Left forelimb (tissue), 1 donor: Measurements from ENCODE around the gene PIK3C2B.
"Not testable (repeated sequence)": the region's sequence is repeated elsewhere in the genome, so short reads cannot be mapped to it uniquely, and the experiment has no call there.

ENCODE experiments used
- DNase-seq: peaks from one replicate; pipeline ENCODE4 v3.0.0-alpha.2; 2018; ENCODE audit warnings: low spot score

PIK3C2B gene

DNA sequence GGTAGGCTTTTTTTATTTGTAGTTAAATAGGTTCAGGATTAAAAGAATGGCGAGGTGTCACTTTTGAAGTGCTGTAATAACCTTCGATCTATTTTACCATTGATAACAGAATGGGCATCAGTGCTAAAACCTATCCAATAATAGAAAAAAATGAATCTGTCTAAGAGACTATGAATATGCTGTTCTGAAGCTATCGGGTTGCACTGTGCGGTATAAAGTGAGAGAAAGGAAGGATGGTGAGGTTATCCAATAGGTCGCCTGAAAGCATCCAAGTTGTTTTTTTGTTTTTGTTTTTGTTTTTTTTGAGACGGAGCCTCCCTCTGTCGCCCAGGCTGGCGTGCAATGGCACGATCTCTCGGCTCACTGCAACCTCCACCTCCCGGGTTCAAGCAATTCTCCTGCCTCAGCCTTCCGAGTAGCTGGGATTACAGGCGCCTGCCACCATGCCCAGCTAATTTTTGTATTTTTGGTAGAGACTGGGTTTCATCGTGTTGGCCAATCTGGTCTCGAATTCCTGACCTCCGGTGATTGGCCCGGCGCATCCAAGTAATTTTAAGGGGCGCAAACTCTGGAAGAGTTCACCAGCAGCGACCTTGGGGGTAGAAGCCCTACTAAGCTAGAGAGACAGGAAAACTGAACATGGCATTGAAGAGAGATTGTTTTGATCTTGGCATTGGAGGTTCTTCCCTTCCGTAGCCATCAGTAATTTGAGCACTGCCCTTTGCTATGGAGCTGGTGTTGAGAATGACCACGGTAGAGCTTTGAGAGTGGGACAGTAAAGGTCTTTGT lies 12.9 kb upstream of the PIK3C2B start:
- DNase-seq: no peak

DNA sequence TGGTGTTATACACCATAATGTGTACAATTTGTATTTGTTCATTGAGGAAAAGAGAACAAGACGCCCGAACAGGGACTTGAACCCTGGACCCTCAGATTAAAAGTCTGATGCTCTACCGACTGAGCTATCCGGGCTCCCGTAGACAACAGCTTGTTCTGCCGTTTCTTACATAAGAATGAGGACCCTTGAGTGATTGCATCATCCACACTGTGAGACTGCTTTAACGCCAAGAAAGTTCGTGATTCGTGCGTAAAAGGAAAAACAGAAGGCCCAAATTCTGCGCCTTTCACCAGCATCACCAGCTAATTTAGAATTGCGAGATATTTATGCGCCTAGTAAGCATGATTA lies 12.3 kb upstream of the PIK3C2B start:
- peak; percentile 91 for DNase-seq

DNA sequence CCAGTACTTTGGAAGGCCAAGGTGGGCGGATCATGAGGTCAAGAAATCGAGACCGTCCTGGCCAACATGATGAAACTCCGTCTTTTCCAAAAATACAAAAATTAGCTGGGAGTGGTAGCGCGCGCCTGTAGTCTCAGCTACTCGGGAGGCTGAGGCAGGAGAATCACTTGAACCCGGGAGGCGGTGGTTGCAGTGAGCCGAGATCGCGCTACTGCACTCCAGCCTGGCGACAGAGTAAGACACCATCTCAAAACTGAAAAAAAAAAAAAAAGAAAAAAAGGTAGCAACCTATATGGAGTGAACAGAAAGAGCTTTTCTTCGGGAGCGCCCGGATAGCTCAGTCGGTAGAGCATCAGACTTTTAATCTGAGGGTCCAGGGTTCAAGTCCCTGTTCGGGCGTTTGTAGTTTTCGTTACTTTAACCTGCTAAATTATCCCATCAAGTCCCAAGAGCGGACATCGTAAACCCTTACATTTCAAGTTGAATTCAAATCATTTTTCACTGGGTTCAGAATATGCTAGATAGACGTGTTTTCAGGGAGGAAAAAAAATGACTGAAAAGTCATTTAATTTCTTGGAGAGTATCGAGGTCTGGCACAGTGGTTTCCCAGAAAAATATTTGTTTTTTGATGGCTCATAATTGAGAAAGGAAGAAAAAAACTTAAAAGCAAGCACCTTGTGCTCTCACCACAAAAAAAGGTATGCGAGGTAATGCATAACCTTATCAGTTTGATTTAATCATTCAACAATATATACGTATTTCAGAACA lies 11.8 kb upstream of the PIK3C2B start:
- peak; percentile 80 for DNase-seq

DNA sequence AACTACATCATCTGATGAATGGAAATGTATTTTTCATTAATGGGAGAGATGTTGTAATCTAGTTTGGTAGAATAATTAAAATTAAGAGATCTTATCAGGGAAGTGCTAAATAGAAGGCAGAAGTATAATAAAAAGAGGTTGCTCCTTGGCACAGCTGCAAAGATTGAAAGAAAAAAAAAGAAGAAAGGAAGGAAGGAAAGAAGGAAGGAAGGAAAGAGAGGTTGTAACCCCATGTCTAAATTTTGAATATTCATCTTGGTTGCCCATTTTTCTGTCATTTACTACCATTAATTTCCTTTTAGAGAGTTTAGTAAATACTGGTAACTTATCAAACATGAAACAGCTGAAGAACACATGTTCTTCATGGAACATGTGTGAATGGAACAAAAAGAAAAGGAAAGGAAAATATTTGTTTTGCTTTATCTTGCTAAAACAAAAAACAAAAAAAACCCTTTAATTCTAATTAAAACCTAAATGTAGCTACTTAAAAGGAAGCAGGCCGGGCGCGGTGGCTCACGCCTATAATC lies 11.1 kb upstream of the PIK3C2B start:
- DNase-seq: no peak

DNA sequence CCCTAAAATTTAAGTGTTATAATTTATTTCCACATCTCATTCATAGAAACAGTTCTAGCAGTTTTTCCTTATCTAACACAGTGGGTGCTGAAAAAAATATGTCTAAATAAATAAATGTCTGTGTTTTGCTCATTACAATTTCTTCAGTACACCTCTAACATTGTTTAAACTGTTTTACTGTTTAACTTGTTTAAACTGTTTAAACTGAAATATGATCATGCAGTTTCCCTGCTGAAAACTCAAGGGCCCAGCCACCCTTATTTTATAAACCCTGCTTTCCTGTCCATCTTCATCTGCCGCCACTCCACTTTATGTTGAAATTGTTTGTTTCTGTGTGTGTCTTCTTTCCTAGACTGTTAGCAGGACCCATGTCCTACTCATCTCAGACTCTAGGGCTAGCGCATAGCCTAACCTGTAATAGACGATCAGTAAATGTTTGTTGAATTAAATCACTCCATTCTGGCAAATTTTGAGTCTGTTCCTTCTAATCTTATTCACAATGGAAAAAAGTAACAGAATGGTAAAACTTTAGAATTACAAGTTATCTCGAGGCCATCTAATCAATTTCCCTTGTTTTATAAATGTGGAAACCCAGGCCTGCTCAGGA lies 9.4 kb upstream of the PIK3C2B start:
- DNase-seq: no peak

DNA sequence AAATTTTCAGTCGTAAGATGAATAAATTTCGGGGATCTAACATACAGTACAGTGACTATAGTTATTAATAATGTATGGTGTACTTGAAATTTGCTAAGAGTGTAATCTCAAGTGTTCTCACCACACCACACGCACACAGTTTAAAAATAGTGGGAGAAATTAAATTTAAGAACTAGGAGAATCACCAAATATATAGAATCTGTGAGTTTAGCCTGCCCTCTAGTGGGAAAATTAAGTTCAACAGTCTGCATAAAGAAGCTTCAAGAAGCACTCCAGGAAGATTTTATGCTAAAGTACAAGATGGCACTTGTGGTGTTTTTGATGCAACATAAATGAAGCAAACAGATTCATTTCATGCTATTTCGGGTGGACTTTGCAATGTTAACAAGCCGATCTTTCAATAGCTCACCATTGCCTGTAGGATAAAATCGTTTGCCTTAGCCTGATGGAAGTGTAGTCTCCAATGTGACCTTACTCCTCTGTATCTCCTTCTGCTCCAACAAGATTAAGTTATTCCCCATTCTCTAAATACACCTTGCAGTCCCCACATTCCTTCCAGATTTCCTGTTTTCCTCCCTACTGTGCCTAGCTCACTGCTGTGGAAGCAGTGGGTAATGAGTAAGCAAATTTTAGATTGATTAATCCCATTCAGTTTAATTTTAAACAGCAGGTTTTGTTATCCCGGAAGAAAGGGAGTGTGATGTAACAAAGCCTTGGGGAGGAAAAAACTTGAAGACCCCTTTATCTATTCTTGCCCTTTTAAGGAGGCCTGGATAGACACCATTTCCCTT lies 8.7 kb upstream of the PIK3C2B start:
- DNase-seq: no peak

DNA sequence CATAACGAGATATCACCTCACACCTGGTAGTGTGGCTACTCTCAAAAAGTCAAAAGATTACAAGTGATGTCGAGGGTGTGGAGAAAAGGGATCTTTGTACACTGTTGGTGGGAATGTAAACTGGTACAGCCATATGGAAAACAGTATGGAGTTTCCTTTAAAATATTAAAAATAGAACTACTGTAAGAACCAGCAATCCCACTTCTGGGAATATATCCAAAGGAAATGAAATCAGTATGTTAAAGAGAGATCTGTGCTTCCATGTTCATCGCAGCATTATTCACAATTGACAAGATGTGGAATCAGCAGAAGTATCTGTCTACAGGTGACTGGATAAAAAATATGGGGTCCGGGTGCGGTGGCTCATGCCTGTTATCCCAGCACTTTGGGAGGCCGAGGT lies 7.6 kb upstream of the PIK3C2B start:
- no peak for DNase-seq

DNA sequence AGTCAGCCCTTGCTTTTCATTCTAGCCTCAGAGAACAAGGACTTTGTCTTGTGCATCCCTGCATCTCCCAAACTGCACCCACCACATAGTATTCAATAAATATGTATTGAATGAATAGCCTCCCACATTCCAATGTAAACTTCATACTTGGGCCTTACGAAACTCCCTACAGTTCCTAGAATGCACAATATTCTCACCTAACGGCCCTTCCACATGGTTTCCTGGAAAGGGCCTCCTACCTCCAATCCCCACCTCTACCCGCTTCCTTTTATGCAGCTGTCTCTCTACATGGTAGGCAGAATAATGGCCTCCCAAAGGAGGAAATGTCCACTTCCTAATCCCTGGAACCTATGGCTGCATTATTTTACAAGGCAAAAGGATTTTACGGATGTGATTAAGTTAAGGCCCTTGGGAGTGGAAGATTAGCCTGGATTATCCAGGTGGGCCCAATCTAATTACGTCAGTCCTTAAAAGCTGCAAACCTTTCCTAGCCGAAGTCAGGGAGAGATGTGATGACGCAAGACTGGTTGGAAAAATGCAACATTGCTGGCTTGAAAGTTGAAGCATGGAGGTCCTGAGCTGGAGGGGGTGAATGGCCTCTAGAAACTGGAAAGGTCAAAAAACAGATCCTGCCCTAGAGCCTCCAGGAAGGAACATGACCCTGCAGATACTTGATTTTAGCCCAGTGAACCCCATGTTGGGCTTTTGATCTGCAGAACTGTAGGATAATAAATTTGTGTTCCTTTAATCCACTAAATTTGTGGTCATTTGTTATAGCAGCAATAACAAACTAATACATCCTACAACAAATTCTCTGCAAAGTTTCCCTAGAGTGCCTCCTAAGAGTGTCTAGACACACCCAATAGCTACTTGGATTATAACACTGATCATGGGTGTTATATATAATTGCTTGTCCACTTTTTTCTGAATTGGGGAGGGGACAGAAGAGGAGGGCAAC lies 5.2 kb upstream of the PIK3C2B start:
- no peak for DNase-seq

DNA sequence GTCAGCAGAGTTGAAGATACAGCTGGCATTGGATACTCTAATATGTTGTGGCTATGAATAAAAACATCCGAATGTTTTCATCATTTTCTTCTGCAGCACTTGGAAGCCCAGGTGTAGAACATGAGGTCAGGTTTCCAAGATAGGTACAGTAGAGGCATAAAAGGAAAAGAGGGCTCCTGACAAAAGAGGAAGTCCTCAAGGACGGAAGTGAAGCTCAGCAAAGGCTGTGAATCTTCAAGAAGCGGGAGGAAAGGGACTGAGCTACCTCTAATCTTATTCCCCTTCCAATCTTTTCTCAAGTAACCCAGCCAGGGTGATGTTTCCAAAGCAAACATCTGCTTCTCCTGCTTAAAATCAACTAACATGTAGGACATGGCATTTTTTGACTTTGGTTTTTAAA lies 4.4 kb upstream of the PIK3C2B start:
- no peak for DNase-seq

DNA sequence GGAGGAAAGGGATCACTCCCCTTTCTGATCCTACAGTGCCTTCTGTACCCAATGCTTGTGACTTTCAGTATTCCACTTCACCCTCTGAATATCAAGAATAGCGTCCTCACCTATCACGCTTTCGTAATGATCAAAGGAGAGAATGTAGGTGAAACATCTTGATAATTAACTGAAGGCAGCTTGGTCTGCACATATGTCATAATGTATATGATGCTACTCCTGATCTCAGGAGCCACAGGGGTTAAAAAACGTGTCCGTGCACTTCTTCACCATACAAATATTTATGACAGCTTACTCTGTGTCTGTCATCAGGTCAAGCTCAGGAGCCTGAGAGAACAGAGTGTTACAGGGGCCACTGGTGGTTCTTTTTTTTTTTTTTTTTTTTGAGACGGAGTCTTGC lies 1.2 kb upstream of the PIK3C2B start:
- DNase-seq: no peak

DNA sequence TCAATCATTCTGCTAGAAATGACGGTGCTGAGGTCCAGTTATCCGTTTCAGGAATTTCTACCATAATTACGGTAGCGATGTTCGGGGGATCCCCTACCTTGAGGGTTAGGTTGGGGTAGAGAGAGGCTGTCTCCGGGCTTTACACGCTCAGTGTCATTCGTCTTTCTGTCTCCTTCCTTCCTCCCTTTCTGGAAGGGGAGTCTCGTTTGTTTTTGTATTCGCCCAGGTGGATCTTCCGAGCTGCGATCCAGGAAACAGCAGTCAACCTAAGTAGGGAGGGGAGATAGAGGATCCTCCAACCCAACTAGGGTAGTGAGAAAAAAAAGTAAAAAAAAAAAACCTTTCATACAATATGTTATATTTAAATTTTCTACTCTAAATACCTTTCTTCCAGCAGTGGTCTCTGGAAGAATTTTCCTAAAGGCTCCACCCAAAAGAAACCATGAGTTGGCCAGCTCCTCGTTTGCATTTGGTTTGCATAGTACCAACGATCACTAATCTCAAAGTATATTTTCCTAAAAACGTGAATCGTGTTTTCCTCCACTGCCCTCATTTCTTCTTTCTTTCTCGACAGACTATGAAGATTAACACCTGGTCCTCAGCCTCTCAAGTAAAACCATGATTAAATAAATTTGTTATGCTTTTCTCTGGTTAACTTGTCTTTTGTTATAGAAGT lies 611 bp upstream of the PIK3C2B start:
- DNase-seq: no peak

DNA sequence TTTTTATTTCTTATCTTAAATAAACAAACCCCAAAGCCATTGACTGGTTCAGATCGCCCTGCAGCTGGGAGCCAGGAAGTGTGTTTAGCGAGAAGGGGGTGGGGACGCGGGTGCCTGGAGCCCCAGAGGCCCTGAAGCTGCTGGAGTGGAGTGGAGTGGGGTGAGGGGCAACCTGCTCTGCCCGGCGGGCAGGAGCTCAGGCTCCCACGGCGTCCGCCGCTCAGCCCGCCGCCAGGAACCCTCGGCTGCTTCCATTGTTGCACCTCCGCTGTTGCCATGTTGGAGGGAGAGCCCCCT lies 673 bp downstream of the PIK3C2B start:
- DNase-seq: no peak

DNA sequence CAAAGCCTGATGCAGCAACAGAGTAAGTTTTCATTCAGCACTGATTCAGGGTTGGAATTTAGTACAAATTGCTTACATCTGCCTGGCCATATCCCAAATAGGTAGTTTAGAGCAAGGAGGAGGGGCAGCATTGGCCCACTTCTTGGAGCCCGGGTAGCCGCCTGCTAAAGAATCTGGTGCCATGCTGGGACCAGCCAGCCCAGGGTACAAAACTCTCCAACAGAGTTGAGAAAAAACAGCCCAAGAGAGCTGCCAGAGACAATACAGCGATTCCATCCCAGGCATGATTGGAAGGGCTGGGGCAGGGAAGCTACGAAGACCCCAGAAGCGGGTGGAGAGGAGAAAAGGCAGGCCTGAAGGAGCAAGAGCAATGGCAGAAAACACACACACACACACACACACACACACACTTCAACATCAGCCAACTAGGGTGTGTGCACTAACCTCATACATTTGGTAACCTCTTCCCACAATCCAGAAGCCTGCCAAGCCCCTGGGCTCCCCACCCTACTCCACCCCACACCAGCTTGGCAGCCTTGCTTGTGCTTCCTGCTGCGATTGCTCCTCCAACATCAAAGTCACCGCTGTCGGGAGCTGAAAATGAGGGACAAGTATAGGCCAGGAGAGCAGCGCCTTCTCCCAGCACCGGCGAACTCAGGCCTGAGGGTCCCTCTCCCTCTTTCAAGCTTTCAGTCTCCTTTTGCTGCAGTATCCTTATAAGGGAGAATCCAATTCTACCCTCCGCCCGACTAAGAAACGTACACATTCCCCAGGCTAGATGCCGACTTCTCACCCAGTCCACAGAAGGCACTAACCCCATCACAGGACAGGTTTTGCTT lies 1.2 kb downstream of the PIK3C2B start:
- peak; percentile 82 for DNase-seq

DNA sequence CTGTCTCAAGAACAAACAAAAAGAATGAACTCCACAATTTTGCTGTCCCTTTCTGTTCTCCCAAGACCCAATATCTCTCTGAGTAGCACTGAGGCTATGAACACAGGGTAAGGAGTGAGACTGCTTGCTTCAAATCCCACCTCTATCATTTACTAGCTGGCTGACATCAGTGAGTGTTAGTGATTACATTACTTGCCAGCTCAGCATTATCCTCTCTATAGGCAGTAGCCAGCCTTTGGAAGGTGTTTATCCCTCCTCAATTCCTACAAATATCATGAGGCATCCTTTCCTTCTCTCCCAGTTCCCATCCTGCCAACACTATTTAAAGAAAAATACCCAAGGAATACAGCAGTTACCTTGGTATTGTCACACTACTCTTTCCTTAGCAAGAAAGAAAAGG lies 3.0 kb downstream of the PIK3C2B start:
- no peak for DNase-seq

DNA sequence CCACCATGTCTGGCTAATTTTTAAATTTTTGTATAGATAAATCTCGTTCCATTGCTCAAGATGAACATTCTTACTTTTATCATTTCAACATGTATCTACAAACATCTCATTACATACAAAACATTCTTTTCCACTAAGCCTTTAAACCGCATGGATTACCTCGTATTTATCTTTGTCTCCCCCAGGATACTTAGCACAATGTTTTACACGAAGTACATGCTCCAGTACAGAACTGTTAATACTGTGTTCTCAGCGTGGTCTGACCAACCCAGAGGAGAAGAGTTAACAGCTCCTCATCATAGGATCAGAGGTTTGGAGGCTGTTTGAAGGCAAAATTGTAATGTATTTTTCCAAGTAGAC lies 7.4 kb downstream of the PIK3C2B start:
- no peak for DNase-seq

DNA sequence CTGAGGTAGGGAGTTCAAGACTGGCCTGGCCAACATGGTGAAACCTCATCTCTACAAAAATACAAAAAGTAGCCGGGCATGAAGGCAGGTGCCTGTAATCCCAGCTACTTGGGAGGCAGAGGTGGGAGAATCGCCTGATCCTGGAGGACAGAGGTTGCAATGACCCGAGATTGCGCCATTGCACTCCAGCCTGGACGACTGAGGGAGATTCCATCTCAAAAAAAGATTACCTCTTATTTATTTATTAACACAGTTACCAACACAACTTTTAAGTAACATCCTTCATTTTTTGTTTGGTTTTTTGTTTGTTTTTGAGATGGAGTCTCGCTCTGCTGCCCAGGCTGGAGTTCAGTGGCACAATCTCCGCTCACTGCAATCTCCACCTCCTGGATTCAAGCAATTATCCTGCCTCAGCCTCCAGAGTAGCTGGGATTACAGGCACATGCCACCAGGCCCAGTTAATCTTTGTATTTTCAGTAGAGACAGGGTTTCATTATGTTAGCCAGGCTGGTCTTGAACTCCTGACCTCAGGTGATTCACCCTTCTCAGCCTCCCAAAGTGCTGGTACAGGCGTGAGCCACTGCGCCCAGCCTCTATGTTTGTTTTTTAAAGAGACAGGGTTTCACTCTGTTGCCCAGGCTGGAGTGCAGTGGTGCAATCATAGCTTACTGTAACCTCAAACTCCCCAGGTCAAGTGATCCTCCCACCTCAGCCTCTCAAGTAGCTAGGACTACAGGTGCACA lies 7.9 kb downstream of the PIK3C2B start:
- DNase-seq: not testable (repeated sequence)

DNA sequence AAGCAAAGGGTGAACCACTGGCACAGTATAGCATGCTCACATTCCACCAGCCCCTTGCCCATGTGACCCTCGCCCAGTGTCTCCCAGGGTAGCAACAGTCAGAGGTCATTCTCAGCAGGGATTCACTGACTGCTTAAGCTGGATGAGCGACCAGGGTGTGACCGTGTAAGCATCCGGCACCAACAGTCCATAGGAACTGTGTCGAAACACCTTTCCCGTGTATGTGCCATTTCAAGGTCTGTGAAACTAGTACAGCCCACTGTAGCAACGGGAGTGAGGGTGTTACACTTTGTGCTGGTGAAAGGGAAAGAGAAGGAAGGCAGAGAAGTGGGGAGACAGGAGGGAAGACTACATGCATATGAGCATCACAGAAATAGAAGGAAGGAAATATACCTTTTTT lies 10.8 kb downstream of the PIK3C2B start:
- DNase-seq: no peak

DNA sequence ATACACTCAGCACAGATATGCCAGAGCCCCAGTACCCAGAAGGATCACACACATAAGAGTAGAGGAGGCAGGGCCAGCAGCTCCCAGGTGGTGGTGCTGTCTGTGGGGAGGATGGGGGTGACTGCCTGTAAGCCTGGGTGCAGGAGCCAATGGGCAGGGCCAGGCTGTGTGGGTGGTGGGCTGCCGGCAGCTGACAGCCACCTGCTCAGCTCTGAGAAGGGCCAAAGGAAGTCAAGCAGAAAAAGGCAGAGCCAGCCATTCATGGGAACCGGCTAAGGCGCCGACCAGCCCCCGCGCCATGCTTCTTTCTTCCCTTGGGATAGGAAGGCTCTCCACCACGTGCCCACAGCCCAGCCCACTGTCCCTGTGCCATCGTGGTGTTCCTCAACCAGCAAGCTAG lies 14.1 kb downstream of the PIK3C2B start:
- DNase-seq: no peak
